ENCODE data around the gene ICAM1.

The ICAM1 gene

DNA sequence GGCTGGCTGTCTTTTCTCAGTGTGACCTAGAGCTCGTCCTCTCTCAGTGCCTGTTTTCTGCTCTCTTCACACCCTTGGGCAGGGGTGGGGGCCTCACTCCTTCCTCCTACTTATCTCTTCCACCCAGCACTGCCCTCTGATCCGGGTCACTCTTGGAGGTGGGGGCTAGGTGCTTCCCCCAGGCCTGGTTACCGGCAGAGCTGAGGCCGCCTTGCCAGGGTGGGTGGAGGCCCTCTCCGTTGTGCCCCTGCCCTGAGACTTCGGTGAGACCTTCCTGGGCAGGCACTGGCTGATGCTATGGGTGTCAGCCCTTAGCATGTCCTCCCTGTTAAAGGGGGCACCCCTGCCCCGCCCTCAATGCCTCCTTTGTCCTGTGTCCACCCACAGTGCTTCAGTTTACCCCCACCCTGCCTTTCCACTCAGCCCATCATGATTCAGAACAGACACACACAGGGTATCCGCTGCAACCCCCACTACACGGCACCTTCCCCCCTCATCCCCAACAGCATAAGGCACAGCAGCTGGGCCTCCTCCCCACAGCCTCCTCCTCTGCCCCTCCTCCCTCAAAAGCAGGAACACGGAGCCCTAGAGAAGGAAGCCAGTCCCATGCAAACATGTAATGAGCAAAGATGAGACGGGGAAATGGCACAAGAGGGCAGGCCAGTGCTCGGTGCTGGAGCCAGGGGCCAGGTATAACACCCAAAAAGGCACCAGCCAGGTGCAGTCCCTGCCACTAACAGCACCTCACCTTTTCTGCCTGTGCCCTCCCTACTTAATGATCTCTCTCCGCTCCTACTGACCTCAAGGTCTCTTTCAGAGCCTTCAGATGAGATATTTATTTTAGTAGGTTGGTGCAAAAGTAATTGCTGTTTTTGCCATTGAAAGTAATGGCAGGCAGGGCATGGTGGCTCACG lies 28.9 kb downstream of the ICAM1 start:
- TF ChIP-seq ZFX (IDR thresholded peaks at IDR 0.05): no peak
- TF ChIP-seq, protein P1, sequence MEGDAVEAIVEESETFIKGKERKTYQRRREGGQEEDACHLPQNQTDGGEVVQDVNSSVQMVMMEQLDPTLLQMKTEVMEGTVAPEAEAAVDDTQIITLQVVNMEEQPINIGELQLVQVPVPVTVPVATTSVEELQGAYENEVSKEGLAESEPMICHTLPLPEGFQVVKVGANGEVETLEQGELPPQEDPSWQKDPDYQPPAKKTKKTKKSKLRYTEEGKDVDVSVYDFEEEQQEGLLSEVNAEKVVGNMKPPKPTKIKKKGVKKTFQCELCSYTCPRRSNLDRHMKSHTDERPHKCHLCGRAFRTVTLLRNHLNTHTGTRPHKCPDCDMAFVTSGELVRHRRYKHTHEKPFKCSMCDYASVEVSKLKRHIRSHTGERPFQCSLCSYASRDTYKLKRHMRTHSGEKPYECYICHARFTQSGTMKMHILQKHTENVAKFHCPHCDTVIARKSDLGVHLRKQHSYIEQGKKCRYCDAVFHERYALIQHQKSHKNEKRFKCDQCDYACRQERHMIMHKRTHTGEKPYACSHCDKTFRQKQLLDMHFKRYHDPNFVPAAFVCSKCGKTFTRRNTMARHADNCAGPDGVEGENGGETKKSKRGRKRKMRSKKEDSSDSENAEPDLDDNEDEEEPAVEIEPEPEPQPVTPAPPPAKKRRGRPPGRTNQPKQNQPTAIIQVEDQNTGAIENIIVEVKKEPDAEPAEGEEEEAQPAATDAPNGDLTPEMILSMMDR (conservative IDR thresholded peaks at IDR 0.05): no peak

DNA sequence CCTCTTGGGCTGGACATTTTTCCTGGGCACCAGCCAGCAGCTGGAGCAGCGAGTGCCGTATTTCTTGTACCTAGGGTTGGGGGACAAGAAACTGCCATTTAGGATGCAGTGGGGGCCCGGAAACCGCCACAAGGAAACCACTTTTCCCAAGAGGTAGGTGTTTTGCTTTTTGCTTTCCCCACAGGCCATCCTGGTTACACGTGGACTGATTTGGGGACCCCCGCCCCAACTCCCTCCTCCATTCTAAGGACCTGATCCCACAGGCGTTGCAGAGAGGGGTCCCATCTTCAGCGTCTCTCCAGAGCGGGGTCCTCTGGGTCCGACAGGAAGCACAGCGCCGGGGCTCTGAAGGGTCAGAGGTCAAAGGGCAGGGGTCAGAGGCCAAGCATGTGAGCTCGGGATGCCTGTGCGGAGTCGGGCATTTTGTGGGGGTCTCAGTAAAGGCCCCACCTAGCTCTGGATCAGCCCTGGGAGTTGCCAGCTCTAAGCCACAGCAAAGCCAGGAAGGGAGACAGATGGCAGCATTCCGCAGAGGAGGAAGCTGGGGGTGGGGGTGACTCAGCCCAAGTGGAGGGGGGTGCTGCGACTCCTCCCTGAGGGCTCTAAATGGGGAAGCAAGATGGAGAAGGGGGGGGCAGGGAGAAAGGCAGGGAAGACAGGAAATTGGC lies 34.4 kb downstream of the ICAM1 start:
- no peak overlapping the region for H3K27ac ChIP-seq
- TF ChIP-seq, protein P1 (conservative IDR thresholded peaks at IDR 0.05): no peak
- no peak for TF ChIP-seq ZFX (IDR thresholded peaks at IDR 0.05)

More for the DNA sequence above, 28.9 kb downstream of the ICAM1 start:
- no peak overlapping the region for H3K27ac ChIP-seq

DNA sequence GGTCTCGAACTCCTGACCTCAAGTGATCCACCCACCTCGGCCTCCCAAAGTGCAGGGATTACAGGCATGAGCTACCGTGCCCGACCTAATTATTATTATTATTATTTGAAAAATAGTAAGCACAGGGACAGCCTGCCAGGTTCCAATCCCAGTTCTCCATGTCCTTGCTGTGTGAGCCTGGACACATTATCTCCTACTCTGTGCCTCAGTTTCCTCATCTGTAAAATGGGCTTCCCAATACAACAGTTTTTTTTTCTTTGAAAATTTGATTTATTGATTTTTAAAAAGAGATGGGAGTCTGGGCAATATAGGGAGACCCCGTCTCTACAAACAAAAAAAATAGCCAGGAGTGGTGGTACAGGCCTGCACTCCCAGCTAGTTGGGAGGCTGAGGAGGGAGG lies 35.4 kb downstream of the ICAM1 start:
- no peak overlapping the region for H3K27ac ChIP-seq
- TF ChIP-seq, protein P1 (conservative IDR thresholded peaks at IDR 0.05): no peak
- no peak for TF ChIP-seq ZFX (IDR thresholded peaks at IDR 0.05)

DNA sequence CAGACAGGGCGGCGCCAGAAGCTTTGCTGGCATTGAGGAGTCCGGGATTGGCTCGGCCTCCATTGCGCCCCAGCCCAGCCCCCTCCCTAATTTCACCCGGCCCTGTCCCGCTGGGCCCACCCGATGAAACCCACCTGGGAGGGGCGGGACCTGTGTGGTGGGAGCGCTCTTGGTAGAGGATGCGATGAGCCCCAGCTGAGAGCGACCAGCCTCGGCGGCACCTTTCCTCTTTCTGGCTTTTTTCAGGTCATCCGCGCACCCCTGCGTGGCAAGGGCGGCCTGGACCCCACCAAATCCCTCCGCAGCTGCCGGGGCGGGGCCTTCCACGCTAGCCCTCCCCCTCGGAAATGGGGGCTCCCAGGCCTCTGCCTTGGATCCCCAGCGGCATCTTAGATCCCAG lies 38.5 kb downstream of the ICAM1 start, which contains the start of gene ZGLP1:
TSS of gene ZGLP1 (minus strand) at position 393 of the 400 bp plus-strand sequence.
- no peak for TF ChIP-seq ZFX (IDR thresholded peaks at IDR 0.05)
- TF ChIP-seq, protein P1 (conservative IDR thresholded peaks at IDR 0.05): no peak
- no peak within 1 kb of the TSS for H3K27ac ChIP-seq

DNA sequence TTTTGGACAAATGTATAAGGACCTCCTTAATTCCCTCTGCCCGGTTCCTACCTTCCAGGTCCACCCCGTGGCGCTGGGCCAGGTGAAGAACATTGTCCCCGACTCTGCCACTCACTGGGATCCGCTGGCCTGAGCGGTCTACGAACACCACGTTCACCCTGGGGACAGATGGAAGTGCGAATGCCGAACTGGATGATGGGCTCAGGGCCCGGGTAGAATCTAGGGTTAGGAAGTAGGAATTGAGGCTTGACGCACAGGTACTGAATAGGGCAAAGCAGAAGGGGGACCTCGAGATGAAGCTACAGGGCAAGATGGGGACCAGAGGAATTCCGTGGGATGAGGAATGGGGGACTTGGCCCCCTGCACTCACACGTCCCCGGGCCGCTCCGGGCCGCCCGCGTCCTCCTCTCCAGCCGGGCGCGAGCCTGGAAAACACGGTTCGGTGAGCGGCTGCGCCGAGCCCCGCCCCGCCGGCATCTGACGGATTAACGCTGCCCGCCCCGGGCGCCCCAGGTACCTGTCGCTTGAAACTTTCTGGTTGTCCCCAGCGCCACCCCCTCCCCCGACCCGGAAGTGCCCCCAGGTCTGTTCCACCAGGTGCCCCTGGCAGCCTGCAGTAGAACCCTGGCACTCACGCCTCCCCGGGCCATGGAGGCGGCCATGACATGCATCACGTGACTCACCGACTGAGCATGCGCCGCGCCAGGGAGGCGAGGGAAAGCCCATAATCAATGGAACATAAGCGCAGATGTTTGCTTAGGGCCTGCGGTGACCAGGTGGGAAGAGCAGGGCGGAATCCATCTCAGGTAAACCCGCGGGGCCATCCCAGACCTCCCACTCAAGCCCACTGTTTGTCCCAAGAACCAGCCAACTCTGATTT lies 44.7 kb downstream of the ICAM1 start, which contains the start of gene FDX2:
TSS of gene FDX2 (minus strand) at position 681 of the 880 bp plus-strand sequence. CDS start at position 662, 19 bp downstream.
- peak within 1 kb of the TSS; percentile 74 for H3K27ac ChIP-seq
- TF ChIP-seq, protein P1 (conservative IDR thresholded peaks at IDR 0.05): no peak
- TF ChIP-seq ZFX (IDR thresholded peaks at IDR 0.05): peak; percentile 63; the same call in 1 of the 2 replicates

DNA sequence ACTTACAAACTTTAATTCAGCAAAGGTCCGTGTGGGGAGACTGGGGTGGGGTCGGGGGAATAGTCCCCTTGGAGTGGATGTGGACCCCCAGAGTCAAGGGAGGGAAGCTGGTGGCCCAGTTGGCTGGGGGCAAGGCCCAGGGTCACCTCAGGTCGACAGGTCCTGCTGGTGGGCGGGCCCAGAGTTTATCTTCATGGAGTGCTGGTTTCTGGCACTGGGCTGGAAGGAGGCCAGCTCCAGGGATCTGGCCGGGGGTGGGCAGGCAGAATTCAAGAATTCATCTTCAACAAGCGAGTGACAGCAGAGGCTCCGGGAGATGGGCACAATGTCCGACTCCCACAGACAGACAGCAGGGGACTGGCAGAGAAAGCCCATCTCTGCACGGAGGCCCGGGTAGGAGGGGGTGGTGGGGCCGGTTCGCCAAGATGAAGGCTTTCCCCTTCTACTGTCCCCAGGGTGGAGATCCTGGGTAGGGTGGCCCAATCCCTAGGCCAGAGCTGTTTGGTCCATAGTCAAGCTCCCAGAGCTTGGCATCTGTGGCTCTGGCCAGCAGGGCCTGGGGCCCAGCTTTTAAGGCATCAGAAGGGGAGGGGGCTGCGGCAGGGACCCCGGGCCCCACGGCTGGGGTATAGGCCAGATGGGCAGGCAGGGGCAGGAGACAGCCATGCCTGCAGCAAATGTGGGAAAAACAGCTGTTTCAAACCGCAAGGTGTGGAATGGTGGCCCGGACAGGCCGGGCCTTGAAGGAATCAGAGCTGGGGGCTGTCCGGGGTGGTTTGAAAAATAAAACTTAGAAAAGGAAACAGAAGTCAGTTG lies 45.5 kb downstream of the ICAM1 start:
- TF ChIP-seq, protein P1 (conservative IDR thresholded peaks at IDR 0.05): no peak
- no peak for TF ChIP-seq ZFX (IDR thresholded peaks at IDR 0.05)
- H3K27ac ChIP-seq: peak overlapping the region; percentile 74
